ENCODE results near the gene THSD7A.
"Not testable (repeated sequence)": the region's sequence is repeated elsewhere in the genome, so short reads cannot be mapped to it uniquely, and the experiment has no call there.

THSD7A gene

DNA sequence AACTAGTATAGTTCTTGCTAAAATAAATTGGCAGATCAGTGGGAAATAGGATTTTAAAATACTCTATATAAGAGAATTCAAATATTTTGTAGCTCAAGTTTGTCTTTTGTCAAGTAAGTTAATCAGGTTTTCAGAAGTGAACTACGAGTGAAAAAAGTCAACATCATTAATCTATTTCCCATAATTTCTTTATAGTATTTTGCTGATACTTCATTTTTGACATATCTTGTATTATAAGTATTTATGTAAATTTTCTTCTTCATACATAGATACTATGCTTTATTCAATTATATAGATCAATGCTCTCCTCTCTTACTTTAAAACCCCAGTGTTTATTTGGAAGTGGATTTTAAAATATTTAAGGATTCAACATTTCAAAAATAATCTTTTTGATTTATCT lies 360.7 kb downstream of the THSD7A start:
- DNase-seq (ENCODE audit: extremely low read depth in 1 of 2, low read depth in 1 of 2), result no peak

DNA sequence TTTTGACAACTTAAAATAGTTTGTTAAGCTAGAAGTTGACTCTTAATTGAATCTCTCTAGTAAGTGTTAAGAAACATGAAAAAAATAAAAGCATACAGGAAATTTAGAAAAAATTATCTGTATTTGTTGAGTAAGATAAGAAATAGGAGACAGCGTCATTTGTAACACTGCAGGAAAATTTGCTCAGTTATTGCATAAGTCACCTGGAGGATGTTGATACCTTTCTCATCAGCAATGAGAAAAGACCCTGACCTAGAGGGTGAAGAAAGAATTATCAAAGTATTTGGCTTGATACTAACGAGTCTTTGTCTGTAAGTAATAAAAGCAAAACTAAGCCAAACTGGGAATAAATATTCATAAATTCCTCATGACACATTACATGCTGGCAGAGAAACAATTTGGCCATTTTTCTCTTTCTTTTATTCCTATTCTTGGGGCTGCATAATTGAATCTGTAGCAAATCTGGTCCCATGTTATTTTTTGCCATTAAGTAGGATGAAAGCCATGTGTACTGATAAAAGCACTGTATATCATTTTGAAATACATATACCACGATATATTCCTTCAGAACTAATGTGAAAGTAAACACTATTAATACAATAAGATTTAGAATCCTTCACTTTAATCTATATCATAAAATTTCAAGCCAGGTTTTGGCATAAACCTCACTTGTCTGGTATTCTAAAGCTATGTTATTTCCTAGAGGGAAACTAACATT lies 362.8 kb downstream of the THSD7A start:
- DNase-seq (ENCODE audit: extremely low read depth in 1 of 2, low read depth in 1 of 2), result no peak

DNA sequence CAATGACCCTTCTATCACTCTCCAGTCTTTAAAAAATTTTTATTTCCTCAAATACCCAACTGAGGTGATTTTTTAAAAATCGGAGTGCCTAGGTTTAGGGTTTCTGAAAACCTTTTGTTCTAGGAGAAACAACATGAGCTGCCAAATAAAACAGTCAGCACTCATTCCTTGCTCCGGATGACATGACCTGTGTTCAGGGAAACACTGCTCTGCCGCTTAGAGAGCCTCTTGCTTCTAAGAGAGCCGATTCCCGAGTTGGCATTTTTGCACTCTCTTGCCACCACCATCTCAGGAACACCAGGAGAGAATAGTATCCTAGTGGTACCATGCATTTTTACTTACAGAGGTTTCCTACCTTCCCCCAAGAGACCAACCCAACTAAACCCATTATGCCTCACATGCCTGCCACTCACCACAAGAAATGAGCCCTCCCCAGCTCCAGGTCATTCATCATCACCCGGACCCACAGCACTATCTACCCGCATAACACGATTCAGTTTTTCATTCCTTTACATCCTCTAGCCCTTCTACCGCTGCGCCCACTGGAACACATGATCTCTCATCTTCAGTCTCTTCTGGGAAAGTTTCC lies 365.4 kb downstream of the THSD7A start:
- no peak for DNase-seq (ENCODE audit: extremely low read depth in 1 of 2, low read depth in 1 of 2)

DNA sequence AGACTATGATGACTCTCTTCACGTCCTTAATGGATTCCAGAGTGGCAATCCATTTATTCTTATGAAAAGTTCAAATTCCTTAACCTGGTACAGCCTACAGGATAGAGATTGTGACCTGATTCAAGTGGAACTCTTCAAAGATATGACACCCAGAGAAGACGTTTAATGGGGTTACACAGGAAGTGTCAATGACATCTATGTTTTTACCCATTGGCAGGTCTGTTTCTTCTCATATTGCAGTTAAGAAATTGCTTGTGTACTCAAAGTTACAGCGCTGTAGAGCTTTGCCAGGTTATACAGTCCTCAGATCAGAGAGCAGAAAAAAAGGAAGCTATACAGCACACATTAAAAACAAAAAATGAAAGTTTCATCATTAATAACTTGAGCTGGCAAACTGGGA lies 367.4 kb downstream of the THSD7A start:
- no peak for DNase-seq (ENCODE audit: extremely low read depth in 1 of 2, low read depth in 1 of 2)

DNA sequence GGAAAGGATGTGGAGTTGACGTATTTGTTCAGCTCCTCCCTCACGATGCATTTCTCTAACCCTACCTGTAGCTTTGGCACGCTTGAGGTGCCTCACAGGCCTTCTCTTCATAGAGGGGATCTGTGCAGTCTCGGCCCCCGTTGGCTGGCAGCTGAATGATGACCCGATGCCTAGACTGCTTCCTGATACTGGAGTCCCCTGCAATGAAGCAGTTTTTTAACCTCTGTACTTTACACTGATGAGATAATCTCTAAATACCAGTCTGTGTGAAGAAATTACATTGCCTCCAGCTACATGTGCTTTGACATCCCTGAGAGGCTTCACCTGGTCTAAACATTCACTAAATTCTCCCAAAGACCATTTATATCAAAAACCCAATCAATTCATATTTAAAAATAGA lies 370.1 kb downstream of the THSD7A start:
- DNase-seq (ENCODE audit: extremely low read depth in 1 of 2, low read depth in 1 of 2), result no peak

DNA sequence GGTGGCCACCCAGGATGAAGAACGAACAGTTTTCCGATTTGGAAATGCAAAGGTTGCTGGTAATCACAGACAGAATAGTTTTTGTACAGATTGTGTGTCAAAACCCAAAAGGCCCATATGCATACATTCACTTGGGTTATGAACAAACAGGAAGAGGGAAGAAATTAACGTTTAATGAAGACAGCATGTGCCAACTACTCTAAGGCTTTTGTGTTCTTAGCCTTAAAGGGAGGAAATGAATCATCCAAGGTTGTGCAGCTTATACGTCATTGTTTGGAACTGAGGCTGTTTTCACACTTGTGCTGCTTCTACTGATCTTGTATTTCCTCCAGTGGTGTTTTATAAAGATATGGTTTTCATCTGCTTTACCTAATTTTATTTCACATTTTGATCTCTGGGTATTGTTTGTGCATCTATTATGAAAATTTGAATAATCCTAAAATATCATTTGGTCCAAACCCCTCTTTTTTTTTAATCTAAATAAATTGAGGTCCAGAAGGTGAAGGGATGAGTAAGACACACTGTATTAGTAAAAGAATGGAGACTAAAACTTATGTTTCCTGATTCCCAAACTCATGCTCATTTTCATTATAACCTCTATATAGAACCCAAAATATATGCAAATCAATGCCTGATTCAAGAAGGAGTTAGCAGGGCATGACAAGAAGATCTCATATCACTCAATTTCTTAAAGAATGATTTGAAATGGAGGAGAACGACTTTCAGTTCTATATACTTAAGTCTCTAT lies 373.1 kb downstream of the THSD7A start:
- DNase-seq (ENCODE audit: extremely low read depth in 1 of 2, low read depth in 1 of 2), result no peak

DNA sequence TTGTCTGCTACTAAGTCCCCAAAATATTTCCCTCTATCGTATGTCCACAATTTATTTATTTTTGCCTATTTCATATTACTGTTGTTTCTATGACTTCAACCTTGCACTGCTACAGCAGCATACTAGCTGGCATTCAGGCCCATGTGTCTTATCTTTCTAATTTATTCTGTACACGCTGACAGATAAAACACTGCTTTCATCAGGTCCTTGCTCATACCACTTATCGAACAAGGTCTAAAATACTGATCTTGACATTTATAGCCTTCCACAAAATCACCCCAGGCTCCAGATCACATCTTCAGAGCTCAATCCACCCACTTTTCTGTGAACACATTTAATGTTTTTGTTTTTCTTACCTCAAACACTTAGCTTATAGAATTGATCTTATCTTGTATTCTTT lies 374.6 kb downstream of the THSD7A start:
- DNase-seq (ENCODE audit: extremely low read depth in 1 of 2, low read depth in 1 of 2), result no peak

DNA sequence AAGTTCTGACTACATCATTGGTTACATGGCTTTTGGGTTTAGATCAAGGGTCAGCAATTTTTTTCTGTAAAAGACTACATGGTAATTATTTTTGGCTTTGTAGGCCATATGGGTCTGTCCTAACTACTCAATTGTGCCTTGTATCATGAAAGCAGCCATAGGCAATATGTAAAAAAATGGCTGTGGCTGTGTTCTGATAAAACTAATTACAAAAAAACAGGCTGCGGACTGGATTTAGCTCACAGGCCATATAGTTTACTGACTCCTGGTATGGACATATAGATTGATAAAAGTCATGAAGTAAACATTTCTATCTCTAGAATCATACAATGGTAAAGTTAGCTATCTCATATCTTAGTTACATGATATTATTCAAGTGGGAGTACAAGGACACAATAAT lies 375.4 kb downstream of the THSD7A start:
- DNase-seq (ENCODE audit: extremely low read depth in 1 of 2, low read depth in 1 of 2), result no peak

DNA sequence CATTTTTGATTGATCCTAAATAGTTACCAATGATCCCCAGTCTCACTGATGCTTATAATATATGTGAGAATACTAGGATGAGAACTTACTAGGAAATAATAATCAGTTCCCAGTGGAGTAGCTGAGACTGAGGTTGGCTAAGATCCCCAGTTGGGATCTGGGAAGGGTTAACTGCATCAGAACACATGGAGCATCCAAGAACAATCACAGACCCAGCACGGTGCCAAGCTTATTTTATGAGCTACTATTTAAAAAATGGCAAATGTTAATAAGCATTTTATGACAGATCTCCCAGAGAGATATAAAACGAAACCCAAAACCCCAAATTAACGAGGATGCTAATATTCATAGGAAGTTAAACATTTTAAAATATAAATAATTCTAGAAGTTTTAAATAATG lies 379.5 kb downstream of the THSD7A start:
- no peak for DNase-seq (ENCODE audit: extremely low read depth in 1 of 2, low read depth in 1 of 2)

DNA sequence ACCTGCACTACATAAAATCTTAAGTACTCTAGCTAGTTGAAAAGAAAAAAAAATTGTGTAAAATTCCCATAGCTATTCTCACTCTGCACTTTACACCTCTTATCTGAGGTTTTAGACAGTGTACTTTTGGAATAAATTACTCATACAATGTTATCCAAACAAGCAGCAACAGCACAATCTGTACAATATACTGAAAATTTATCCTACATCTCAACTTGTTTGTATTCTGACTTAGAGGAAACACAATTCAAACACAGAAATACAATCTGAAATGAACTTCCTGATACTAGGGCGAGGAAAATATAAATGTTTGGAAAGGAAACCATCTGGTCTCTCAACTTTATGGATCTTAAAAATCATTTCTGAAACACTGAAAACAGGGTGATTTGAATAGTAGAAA lies 381.7 kb downstream of the THSD7A start:
- DNase-seq (ENCODE audit: extremely low read depth in 1 of 2, low read depth in 1 of 2), result no peak

DNA sequence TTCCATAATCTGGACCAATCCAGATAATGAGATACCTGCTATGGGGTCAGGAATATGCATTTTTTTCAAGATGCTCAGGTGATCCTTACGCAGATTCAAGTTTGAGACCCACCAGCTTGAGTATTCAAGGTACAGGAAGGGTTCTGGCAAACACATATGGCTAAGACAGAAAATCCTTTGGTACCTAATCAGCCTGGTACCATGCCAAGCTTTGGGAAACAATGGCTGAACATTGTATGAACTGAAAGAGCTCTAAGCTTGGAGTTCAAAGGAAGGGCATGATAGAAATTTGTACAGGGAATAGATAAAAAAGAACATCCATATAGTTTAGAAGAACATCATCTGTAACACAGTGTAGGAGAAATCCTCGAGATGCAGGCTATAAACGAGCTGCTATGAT lies 382.7 kb downstream of the THSD7A start:
- DNase-seq (ENCODE audit: extremely low read depth in 1 of 2, low read depth in 1 of 2), result no peak

DNA sequence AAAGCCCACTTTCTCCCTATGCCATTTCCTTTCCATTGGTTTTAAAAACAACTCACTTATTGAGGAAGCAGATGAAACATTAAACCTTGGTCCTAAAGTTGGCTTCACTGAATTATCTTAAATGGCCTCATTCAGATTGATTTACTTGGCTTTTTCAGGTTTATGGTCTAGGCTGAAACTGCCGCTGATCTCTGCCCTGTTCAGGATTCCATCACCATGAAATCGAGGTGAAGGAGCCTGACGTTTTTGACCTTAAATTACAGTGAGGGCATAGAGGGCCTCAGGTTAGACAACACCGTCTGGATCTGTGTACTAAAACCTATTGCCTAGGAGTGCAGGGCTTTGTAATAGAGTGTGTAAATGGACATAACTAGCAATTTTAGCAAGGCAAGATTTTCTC lies 383.7 kb downstream of the THSD7A start:
- no peak for DNase-seq (ENCODE audit: extremely low read depth in 1 of 2, low read depth in 1 of 2)

DNA sequence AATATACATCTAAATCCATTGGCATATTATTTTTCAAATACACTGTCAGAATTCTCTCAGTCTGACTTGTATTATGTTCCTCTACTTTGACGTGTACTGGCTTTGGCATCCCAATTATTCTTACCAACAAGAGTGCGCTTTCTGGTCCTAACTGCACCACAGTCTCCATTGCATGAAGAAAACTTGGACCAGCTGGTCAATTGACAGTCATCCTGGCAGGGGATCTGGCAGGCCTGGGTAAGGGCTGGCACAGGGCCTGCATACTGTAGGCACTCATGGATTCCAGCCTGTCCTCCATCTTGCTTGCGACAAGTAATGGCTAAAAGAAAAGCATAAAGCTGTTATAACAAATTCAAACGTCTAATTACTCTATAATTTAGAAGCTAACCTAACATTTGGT lies 384.9 kb downstream of the THSD7A start:
- DNase-seq (ENCODE audit: extremely low read depth in 1 of 2, low read depth in 1 of 2), result no peak

DNA sequence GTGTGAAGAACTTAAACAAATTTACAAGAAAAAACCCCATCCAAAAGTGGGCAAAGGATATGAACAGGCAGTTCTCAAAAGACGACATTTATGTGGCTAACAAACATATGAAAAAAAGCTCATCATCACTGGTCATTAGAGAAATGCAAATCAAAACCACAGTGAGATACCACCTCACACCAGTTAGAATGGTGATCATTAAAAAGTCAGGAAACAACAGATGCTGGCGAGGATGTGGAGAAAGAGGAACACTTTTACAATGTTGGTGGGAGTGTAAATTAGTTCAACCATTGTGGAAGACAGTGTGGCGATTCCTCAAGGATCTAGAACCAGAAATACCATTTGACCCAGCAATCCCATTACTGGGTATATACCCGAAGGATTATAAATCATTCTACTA lies 388.1 kb downstream of the THSD7A start:
- DNase-seq (ENCODE audit: extremely low read depth in 1 of 2, low read depth in 1 of 2), result not testable (repeated sequence)

DNA sequence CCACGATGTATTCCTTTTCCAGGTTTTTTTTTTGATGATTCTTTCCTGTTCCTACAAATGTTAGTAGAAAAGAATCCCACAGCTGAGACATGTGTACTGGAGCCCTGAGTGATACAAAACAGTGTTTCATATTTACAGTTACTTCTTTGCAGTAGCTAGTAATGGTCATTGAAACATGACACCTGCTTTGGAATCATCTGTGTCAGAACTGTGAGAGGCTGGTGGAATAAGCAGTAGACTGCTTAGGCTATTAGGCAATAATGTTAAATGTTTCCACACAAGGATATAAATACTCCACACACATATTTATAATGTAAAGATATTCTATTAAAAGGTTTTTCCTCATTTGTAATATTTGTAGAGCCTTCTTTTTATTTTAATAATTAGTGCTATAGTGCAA lies 394.0 kb downstream of the THSD7A start:
- no peak for DNase-seq (ENCODE audit: extremely low read depth in 1 of 2, low read depth in 1 of 2)

DNA sequence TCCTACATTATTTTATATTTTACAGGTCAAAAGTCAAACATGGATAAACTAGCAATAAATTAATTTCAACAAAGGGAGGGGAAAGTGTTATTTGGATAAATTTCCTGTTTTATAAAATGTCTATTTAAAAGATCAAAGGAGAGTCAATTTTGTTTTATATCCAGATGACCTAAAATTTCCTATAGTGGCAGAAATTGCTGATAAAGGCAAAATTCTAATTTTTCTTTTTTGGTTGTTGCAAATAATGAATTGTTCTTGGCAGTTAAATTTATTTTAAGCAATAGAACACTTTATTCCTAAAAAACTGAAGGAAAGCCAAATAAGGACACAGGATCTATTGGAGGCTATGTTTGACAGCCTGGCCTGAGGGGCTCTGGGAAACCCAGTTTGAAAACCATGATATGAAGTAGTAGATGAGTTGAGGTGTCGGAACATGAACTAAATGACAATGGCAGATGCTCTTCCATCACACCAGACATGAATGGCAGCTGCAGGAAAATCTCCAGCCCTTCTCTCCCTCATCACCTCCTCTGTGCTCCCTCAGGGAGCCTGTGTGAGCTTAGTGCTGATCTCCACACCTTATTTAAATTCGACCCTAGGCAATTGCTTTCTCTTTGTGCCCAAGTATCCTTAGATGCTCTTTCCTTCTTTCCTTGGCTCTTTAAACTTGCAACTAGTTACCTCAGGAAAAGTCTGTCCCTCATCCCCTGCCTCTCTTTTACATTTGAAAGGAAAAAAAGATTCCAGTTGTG lies 395.0 kb downstream of the THSD7A start:
- DNase-seq (ENCODE audit: extremely low read depth in 1 of 2, low read depth in 1 of 2), result no peak

DNA sequence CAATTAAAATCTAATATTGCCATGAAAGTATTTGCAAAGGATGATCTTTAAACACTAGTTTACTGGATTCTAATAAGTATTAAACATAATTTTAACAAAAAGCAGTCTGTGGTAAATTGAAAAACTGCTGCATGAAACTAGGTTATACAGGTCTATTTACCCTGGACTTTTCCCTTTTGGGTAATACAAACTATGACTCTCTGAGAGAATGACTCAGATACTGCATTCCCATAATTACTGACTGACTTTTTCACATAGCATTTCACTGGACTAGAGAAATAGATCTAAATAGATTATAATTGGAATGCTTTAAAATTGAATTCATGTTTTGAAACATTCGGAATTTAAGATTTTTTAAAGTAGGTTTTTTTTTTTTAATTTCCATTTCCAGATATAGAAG lies 395.7 kb downstream of the THSD7A start:
- no peak for DNase-seq (ENCODE audit: extremely low read depth in 1 of 2, low read depth in 1 of 2)

DNA sequence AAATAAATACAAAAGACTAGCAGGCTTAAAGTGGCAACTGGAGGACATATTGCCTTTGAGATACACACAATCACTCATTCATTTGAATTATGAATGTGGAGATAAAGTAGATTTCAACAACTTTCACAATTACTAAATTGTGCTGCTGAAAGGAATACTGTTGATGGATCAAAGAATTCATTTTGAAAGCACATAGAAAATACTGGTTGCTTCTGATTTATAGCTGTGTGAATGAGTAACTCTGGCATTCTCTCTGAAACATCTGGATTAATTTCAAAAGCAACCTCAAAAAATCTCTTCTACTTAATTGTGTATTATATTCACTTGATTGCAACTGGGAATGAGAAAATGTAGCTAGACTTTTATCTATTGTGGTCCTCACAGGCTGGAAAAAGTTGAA lies 397.6 kb downstream of the THSD7A start:
- DNase-seq (ENCODE audit: extremely low read depth in 1 of 2, low read depth in 1 of 2), result no peak

DNA sequence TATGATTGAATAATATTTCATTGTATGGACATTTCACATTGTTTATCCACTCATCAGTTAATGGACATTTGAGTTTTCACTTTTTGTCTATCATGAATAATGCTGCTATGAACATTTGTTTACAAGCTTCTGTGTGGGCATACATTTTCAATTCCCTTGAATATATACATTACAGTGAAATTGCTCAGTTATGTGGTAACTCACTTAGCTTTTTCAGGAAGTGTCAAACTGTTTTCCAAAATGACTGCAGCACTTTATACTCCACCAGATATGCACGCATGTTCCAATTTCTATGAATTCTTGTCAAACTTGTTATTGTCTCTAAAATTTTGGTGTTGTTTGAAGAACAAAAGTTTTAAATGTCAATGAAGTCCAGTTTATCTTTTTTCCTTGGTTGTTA lies 401.2 kb downstream of the THSD7A start:
- DNase-seq (ENCODE audit: extremely low read depth in 1 of 2, low read depth in 1 of 2), result no peak

DNA sequence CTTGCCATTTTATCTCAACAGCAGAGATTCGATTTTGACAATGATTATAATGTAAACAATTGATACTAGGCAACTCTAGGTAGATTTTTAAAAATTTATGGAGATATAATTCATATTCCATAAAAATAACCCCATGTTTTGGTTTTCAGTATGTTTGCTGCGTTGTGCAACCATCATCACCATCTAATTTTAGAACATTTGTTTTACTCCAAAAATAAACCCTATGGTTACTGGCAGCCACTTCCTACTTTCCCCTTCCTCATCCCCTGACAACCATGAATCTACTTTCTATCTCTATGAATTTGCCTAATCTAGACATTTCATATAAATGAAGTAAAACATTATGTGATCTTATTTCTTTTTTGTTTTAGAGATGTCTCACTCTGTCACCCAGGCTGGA lies 401.9 kb downstream of the THSD7A start:
- DNase-seq (ENCODE audit: extremely low read depth in 1 of 2, low read depth in 1 of 2), result no peak

DNA sequence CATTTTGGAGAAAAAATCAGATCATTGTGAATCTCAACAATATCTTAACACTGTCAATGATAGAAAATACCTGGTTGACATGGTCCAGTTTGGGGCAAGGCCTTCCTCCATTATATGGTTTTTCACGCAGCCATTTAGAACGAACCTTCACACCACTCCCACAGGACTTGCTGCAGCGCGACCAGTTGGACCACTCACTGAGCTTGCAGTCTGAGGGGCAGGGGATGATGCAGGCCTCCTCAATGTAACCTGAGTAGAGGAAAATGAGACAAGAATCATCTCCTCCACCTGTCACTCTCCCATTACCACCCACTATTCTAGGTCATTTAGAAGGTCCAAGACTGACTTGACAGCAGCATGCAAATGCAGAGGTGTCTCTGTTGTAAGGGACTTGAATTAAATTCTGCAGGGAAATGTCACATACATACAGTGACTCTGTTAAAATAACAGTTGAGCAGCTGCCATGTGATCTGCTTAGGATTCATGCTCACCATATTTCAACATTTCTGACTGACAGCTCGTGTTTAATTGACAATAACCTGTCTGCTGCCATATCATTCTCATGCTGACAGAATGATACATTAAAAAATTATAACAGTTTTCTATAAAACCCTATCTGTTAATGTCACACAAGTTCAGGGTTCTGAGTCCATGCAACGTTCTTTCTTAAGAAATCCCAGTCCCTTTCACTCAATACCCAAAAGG lies 403.0 kb downstream of the THSD7A start:
- no peak for DNase-seq (ENCODE audit: extremely low read depth in 1 of 2, low read depth in 1 of 2)
